GM10266 (cell line): ENCODE results near the gene AK1.

Source experiments
- DNase-seq: peaks from one replicate; pipeline ENCODE4 v3.0.0; 2012; ENCODE audit errors: extremely low spot score
- CTCF ChIP-seq: IDR thresholded peaks from 2 replicates; pipeline ENCODE4 v1.5.1; 2012; ENCODE audit warnings: mild to moderate bottlenecking, low read depth; ENCODE audit not compliant: control insufficient read depth, insufficient read depth; ENCODE audit errors: missing control alignments

AK1 gene

DNA sequence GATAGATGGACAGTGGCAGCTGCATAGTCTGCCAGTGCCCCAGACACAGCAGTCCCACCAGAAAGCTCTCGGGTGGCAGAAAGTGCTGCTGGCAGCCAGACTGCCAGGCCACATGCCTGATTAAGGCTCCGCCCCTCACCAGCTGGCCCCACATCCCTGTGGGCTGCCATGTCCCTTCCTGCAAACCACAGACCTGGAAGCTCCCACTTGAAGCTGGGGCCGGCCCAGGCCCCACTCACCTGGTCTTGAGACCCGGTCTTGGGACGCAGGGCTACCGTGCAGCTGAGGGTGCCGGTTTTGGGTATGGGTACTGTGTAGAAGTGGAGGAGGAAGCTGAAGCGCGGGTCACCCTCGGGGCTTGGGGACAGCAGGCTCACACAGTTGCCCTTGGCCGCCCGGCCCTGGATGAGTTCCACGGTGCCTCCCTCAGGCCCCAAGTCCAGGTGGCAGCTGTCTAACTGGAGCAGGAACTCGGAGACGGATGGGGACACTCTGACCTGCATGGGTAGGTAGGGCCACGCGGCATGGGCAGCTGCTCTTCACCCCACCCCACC is 59.5 kb downstream of the AK1 start:
- no peak for DNase-seq

GRCh38 chr9:127816728-127817127 is 60.7 kb downstream of the AK1 start:
- no peak for DNase-seq
- no peak for TF ChIP-seq CTCF

More for the DNA sequence above, 59.5 kb downstream of the AK1 start:
- no peak for TF ChIP-seq CTCF
